PC-3 (cell line): ENCODE results near the gene CKAP5. TPM values are rescaled to one million over a fixed set of nuclear protein-coding genes. Genes with fewer than 3 reads are reported as not detected.

Experiments used
- ATAC-seq: fragments of 200-7000 bp; cut with Tn5 transposase; 2 replicates; pipeline ENCODE4 v1.9.1; 2020; ENCODE audit warnings: mild to moderate bottlenecking, moderate library complexity
- BruUV-seq: library from RNA; stranded (reverse); fragments of 400-500 nt; replicated peaks from 2 replicates; lab custom pipeline; 2021; lab: Mats Ljungman, UMichigan
- CTCF ChIA-PET: fragments of 300-600 bp; sonication (Branson Sonifier 250); formaldehyde crosslinking; loops from one replicate; lab custom pipeline; 2022; ENCODE audit warnings: antibody characterized with exemption; lab: Charles Lee
- POLR2A ChIA-PET: fragments of 300-600 bp; sonication (Branson Sonifier 250); formaldehyde crosslinking; loops from one replicate; lab custom pipeline; 2022; ENCODE audit warnings: antibody characterized with exemption; ENCODE audit not compliant: unreplicated experiment; lab: Charles Lee
- DNase-seq: peaks from one replicate; pipeline ENCODE4 v3.0.0-alpha.2; 2015
- H2AFZ ChIP-seq: fragments of 300-600 bp; sonication (generic); 2 replicates; pipeline ENCODE4 v1.6.0; 2016; ENCODE audit warnings: antibody characterized with exemption, low read length
- H3F3A ChIP-seq: fragments of 300-600 bp; sonication (generic); one replicate; pipeline ENCODE4 v1.6.0; 2017; ENCODE audit warnings: antibody characterized with exemption, low read length, control low read depth, mild to moderate bottlenecking; ENCODE audit not compliant: unreplicated experiment
- H3K27ac ChIP-seq: fragments of 300-600 bp; sonication (generic); 2 replicates; pipeline ENCODE4 v1.5.1; 2016; ENCODE audit warnings: mild to moderate bottlenecking, low read length
- H3K27me3 ChIP-seq: fragments of 300-600 bp; sonication (generic); 2 replicates; pipeline ENCODE4 v1.6.1; 2016; ENCODE audit warnings: low read length, mixed read lengths
- H3K36me3 ChIP-seq: fragments of 300-600 bp; sonication (generic); 2 replicates; pipeline ENCODE4 v1.6.1; 2016; ENCODE audit warnings: low read depth, mixed run types, low read length, mixed read lengths
- H3K4me1 ChIP-seq: fragments of 300-600 bp; sonication (generic); 2 replicates; pipeline ENCODE4 v1.5.1; 2016; ENCODE audit warnings: low read length; ENCODE audit not compliant: insufficient read depth
- H3K4me2 ChIP-seq: fragments of 300-600 bp; sonication (generic); 2 replicates; pipeline ENCODE4 v1.6.0; 2016; ENCODE audit warnings: low read length
- H3K4me3 ChIP-seq: fragments of 300-600 bp; sonication (generic); 2 replicates; pipeline ENCODE4 v1.5.1; 2016; ENCODE audit warnings: mild to moderate bottlenecking, low read length, mixed read lengths
- H3K79me2 ChIP-seq: fragments of 300-600 bp; sonication (generic); 2 replicates; pipeline ENCODE4 v1.6.1; 2017; ENCODE audit warnings: low read length, mixed read lengths
- H3K9ac ChIP-seq: fragments of 300-600 bp; sonication (generic); 2 replicates; pipeline ENCODE4 v1.6.0; 2016; ENCODE audit warnings: mild to moderate bottlenecking, low read length
- H3K9me2 ChIP-seq: fragments of 300-600 bp; sonication (generic); replicated peaks from 2 replicates; pipeline ENCODE4 v1.6.1; 2016; ENCODE audit warnings: mixed run types, low read length, mixed read lengths
- H3K9me3 ChIP-seq: fragments of 300-600 bp; sonication (generic); 2 replicates; pipeline ENCODE4 v1.6.1; 2016; ENCODE audit warnings: low read length, mixed read lengths
- H4K20me1 ChIP-seq: fragments of 300-600 bp; sonication (generic); 2 replicates; pipeline ENCODE4 v1.6.1; 2016; ENCODE audit warnings: low read length, mixed read lengths
- CTCF ChIP-seq: fragments of 300-600 bp; sonication (generic); conservative IDR thresholded peaks from 2 replicates; pipeline ENCODE4 v1.5.1; 2017; ENCODE audit warnings: antibody characterized with exemption, low read depth, mild to moderate bottlenecking, low read length
- EZH2 ChIP-seq: fragments of 300-600 bp; sonication (generic); IDR thresholded peaks from one replicate; pipeline ENCODE4 v1.6.1; 2017; ENCODE audit warnings: antibody characterized with exemption, mild to moderate bottlenecking, low read length; ENCODE audit not compliant: unreplicated experiment
- EZH2phosphoT487 ChIP-seq: fragments of 300-600 bp; sonication (generic); IDR thresholded peaks from 2 replicates; pipeline ENCODE4 v1.6.1; 2018; ENCODE audit warnings: mild to moderate bottlenecking, antibody characterized with exemption, low read length, borderline replicate concordance
- intact Hi-C: fragments of 100-400 bp; cut with micrococcal nuclease; formaldehyde crosslinking; loops from 2 replicates; pipeline ENCODE4 v1.9.0; 2023
- total RNA-seq: library from RNA; depleted of rRNA; stranded (reverse); fragments of >200 nt; gene quantifications from 2 replicates; pipeline ENCODE4 v1.2.3, GENCODE V29; 2014

CKAP5 gene
- total RNA-seq, 1 experiment from 2014 or later, result 86.4 TPM

- Histone ChIP-seq H3K27ac (no peak overlapping the region), H3K4me1 (no peaks in the 10 kb centered on the region), H3K9me2 (no peaks in the 10 kb centered on the region), H3K36me3 (no peaks in the 10 kb centered on the region), H3K4me2 (no peak overlapping the region), H3F3A (no peaks in the 10 kb centered on the region), H2AFZ (no peak overlapping the region), H3K27me3 (no peaks in the 10 kb centered on the region), H3K9me3 (no peaks in the 10 kb centered on the region), H4K20me1 (no peaks in the 10 kb centered on the region), H3K4me3 (no peak overlapping the region), H3K9ac (no peak overlapping the region), H3K79me2 (no peaks in the 10 kb centered on the region)
- no peak for TF ChIP-seq EZH2phosphoT487
- TF ChIP-seq CTCF, result no peak
- TF ChIP-seq EZH2, result no peak
- CTCF ChIA-PET, result no interaction called here
- POLR2A ChIA-PET, result interaction anchor here (0.7 kb wide), 1 partner anchor 27 kb away, joined by 8 read pairs; no protein-coding TSS in a partner anchor
- ATAC-seq (no peak), DNase-seq (no peak)
- BruUV-seq, result no TSS peak
- intact Hi-C loops, result no loop called here
These were observed 14.1 kb upstream of the CKAP5 start for GRCh38 chr11:46860218-46860617.

GRCh38 chr11:46858920-46859546 is 13.0 kb upstream of the CKAP5 start:
- H3K9ac ChIP-seq, result no peak overlapping the region
- no peaks in the 10 kb centered on the region for H3K79me2 ChIP-seq
- DNase-seq (no peak), ATAC-seq (no peak)
- no peak overlapping the region for H3K4me3 ChIP-seq
- H3K4me1 ChIP-seq, result no peaks in the 10 kb centered on the region
- H3K36me3 ChIP-seq, result no peaks in the 10 kb centered on the region
- intact Hi-C loops, result no loop called here
- no peaks in the 10 kb centered on the region for H3F3A ChIP-seq
- no peak overlapping the region for H2AFZ ChIP-seq
- H3K27me3 ChIP-seq, result no peaks in the 10 kb centered on the region
- H3K9me2 ChIP-seq, result no peaks in the 10 kb centered on the region
- POLR2A ChIA-PET, result no interaction called here
- no peaks in the 10 kb centered on the region for H3K9me3 ChIP-seq
- no peak overlapping the region for H3K4me2 ChIP-seq
- no peaks in the 10 kb centered on the region for H4K20me1 ChIP-seq
- CTCF ChIA-PET, result no interaction called here
- BruUV-seq, result no TSS peak
- TF ChIP-seq EZH2, result no peak
- no peak for TF ChIP-seq EZH2phosphoT487
- H3K27ac ChIP-seq, result no peak overlapping the region

GRCh38 chr11:46857666-46858065 is 11.6 kb upstream of the CKAP5 start:
- Histone ChIP-seq H2AFZ (no peak overlapping the region), H4K20me1 (no peaks in the 10 kb centered on the region), H3K9ac (no peak overlapping the region), H3K27me3 (no peaks in the 10 kb centered on the region), H3K4me3 (no peak overlapping the region), H3K36me3 (no peaks in the 10 kb centered on the region), H3K4me1 (no peaks in the 10 kb centered on the region), H3F3A (no peaks in the 10 kb centered on the region), H3K27ac (no peak overlapping the region), H3K4me2 (no peak overlapping the region), H3K9me2 (no peaks in the 10 kb centered on the region), H3K79me2 (no peaks in the 10 kb centered on the region), H3K9me3 (no peaks in the 10 kb centered on the region)
- intact Hi-C loops, result no loop called here
- DNase-seq (no peak), ATAC-seq (no peak)
- TF ChIP-seq EZH2phosphoT487, result no peak
- no TSS peak for BruUV-seq
- ChIA-PET CTCF (no interaction called here), POLR2A (no interaction called here)
